HCT116 (cell line): ENCODE results near the gene LPA. TPM values are rescaled to one million over a fixed set of nuclear protein-coding genes. Genes with fewer than 3 reads are reported as not detected.

Source experiments
- total RNA-seq: library from RNA; stranded (reverse); gene quantifications from one replicate; pipeline ENCODE4 v1.2.1, GENCODE V29; 2021; ENCODE audit not compliant: unreplicated experiment

LPA gene
- total RNA-seq, 1 experiment from 2014 or later: not detected

Other genes starting within 250 kb of the LPA start
- 0.69 TPM for gene PLG, start 38.0 kb upstream of the LPA start, total RNA-seq